Measurements from ENCODE around the gene CPPED1.

DNA sequence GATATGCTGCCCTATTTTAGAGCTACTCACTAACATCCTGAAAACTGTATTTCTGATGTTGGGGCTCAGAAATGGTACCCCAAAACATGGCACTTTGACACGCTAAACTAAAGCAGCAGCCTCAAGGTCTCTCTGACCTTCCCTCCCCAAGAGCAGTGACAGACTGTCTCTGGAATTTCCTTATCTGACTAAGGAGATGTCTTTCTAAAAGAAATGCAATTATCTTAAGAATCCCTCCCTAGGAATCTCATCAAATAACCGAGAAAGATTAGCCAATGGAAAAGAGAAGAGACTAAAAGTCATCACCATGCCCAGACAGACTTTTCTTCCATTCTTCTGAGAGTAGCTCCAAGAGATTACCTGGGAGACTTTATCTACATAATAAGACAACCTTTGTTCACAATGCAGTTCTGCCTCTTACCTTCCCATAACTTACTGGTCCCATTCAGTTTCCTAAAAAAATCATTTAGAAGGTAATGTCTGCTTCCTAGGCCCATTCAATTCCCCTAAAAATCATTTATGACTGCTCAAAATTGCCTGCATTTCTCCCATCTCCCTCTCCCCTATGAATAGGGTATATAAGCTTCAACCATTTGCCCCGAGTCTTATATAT is 123.9 kb downstream of the CPPED1 start:
- TF ChIP-seq EZH2 (IDR thresholded peaks at IDR 0.05), result no peak
- TF ChIP-seq, protein P1, sequence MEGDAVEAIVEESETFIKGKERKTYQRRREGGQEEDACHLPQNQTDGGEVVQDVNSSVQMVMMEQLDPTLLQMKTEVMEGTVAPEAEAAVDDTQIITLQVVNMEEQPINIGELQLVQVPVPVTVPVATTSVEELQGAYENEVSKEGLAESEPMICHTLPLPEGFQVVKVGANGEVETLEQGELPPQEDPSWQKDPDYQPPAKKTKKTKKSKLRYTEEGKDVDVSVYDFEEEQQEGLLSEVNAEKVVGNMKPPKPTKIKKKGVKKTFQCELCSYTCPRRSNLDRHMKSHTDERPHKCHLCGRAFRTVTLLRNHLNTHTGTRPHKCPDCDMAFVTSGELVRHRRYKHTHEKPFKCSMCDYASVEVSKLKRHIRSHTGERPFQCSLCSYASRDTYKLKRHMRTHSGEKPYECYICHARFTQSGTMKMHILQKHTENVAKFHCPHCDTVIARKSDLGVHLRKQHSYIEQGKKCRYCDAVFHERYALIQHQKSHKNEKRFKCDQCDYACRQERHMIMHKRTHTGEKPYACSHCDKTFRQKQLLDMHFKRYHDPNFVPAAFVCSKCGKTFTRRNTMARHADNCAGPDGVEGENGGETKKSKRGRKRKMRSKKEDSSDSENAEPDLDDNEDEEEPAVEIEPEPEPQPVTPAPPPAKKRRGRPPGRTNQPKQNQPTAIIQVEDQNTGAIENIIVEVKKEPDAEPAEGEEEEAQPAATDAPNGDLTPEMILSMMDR (IDR thresholded peaks at IDR 0.05), result no peak
- no peak for TF ChIP-seq EZH2phosphoT487 (IDR thresholded peaks at IDR 0.05)
